ENCODE results near the gene BRD7.

- TF ChIP-seq SIN3A (IDR thresholded peaks at IDR 0.05; ENCODE audit: borderline replicate concordance, insufficient read depth, low read depth, low read length) (no peak), POLR2AphosphoS5 (IDR thresholded peaks at IDR 0.05; ENCODE audit: low read depth, low read length) (no peak), TCF7L2 (IDR thresholded peaks at IDR 0.05; ENCODE audit: low read depth, low read length) (no peak)
- TF ChIP-seq, protein P1, sequence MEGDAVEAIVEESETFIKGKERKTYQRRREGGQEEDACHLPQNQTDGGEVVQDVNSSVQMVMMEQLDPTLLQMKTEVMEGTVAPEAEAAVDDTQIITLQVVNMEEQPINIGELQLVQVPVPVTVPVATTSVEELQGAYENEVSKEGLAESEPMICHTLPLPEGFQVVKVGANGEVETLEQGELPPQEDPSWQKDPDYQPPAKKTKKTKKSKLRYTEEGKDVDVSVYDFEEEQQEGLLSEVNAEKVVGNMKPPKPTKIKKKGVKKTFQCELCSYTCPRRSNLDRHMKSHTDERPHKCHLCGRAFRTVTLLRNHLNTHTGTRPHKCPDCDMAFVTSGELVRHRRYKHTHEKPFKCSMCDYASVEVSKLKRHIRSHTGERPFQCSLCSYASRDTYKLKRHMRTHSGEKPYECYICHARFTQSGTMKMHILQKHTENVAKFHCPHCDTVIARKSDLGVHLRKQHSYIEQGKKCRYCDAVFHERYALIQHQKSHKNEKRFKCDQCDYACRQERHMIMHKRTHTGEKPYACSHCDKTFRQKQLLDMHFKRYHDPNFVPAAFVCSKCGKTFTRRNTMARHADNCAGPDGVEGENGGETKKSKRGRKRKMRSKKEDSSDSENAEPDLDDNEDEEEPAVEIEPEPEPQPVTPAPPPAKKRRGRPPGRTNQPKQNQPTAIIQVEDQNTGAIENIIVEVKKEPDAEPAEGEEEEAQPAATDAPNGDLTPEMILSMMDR (IDR thresholded peaks at IDR 0.05) = no peak
- TF ChIP-seq, protein P2, sequence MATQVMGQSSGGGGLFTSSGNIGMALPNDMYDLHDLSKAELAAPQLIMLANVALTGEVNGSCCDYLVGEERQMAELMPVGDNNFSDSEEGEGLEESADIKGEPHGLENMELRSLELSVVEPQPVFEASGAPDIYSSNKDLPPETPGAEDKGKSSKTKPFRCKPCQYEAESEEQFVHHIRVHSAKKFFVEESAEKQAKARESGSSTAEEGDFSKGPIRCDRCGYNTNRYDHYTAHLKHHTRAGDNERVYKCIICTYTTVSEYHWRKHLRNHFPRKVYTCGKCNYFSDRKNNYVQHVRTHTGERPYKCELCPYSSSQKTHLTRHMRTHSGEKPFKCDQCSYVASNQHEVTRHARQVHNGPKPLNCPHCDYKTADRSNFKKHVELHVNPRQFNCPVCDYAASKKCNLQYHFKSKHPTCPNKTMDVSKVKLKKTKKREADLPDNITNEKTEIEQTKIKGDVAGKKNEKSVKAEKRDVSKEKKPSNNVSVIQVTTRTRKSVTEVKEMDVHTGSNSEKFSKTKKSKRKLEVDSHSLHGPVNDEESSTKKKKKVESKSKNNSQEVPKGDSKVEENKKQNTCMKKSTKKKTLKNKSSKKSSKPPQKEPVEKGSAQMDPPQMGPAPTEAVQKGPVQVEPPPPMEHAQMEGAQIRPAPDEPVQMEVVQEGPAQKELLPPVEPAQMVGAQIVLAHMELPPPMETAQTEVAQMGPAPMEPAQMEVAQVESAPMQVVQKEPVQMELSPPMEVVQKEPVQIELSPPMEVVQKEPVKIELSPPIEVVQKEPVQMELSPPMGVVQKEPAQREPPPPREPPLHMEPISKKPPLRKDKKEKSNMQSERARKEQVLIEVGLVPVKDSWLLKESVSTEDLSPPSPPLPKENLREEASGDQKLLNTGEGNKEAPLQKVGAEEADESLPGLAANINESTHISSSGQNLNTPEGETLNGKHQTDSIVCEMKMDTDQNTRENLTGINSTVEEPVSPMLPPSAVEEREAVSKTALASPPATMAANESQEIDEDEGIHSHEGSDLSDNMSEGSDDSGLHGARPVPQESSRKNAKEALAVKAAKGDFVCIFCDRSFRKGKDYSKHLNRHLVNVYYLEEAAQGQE (IDR thresholded peaks at IDR 0.05; ENCODE audit: insufficient read depth in 1 of 2, low read depth in 2 of 2, low read length in 1 of 2) = no peak
Observed at GRCh38 chr16:50416388-50416787, 47.6 kb upstream of the BRD7 start.
